Measurements from ENCODE around the gene DCAF8.

- TF ChIP-seq CTCF (IDR thresholded peaks at IDR 0.05) = no peak
- TF ChIP-seq POLR2A (IDR thresholded peaks at IDR 0.05) = no peak
Measured at GRCh38 chr1:160221089-160221488, 41.3 kb downstream of the DCAF8 start.
